Left colon (tissue), 2 donors: ENCODE data around the gene PGS1. TPM values are rescaled to one million over a fixed set of nuclear protein-coding genes. Genes with fewer than 3 reads are reported as not detected.

ENCODE experiments used
- ATAC-seq: fragments of 200-7000 bp; cut with Tn5 transposase; one replicate; pipeline ENCODE4 v1.9.1; 2020; ENCODE audit warnings: mild to moderate bottlenecking, moderate library complexity
- DNase-seq, 2 donors: peaks; one replicate each; pipeline ENCODE4 v3.0.0-alpha.2; 2020
- intact Hi-C, 2 donors: fragments of 100-400 bp; cut with DNase I in 1 of 2; cut with micrococcal nuclease in 1 of 2; formaldehyde crosslinking; loops; one replicate each; pipeline versions ENCODE4 v1.11.2 to v1.14.0; 2022; cut with DNase I, micrococcal nuclease
- total RNA-seq, 2 donors: library from RNA; stranded (reverse); fragmentation: NEBNext Ultra II Directional; extraction: Animal tissue kit (Norgen Biotek cat#: 25700); gene quantifications; one replicate each; pipeline ENCODE4 v1.2.1, GENCODE V29; 2021
- donor health status: DM: no; HTN: no; CAD: no.
- donor health status: DM: yes; HTN: yes; CAD: no.

The PGS1 gene
- total RNA-seq, 2 donors from 2014 or later, result 37.6 to 44.5 TPM

GRCh38 chr17:78377858-78378224 lies 608 bp upstream of the PGS1 start:
- ATAC-seq (peak; percentile 17), DNase-seq (no peak)
- intact Hi-C loops, result no loop called here

- DNase-seq, result no peak
- intact Hi-C loops, result no loop called here
- ATAC-seq, result no peak
Observed at GRCh38 chr17:78379131-78379491, 662 bp downstream of the PGS1 start.

- intact Hi-C loops, result no loop called here
- DNase-seq (no peak), ATAC-seq (no peak)
Observed at GRCh38 chr17:78380370-78380769, 1.9 kb downstream of the PGS1 start.

- ATAC-seq, result peak; percentile 77
- no peak for DNase-seq
- intact Hi-C loops, result no loop called here
Observed at GRCh38 chr17:78381601-78382232, 3.3 kb downstream of the PGS1 start.

GRCh38 chr17:78383725-78384471 lies 5.4 kb downstream of the PGS1 start:
- ATAC-seq (no peak), DNase-seq (peak; percentile 44 to 78)
- intact Hi-C loops, result no loop called here

GRCh38 chr17:78384479-78385175 lies 6.2 kb downstream of the PGS1 start:
- DNase-seq (no peak), ATAC-seq (no peak)
- intact Hi-C loops, result no loop called here

GRCh38 chr17:78387977-78388941 lies 9.8 kb downstream of the PGS1 start:
- DNase-seq, result peak in 1 of 2 donors; percentile 29
- intact Hi-C loops, result no loop called here
- no peak for ATAC-seq

GRCh38 chr17:78390241-78391050 lies 12.0 kb downstream of the PGS1 start:
- ATAC-seq, result no peak

GRCh38 chr17:78391051-78391431 lies 12.6 kb downstream of the PGS1 start:
- DNase-seq (no peak), ATAC-seq (no peak)
- intact Hi-C loops, result no loop called here

More at GRCh38 chr17:78390241-78391050, 12.0 kb downstream of the PGS1 start:
- no peak for DNase-seq
- intact Hi-C loops, result no loop called here

- no peak for DNase-seq
- no peak for ATAC-seq
- intact Hi-C loops, result no loop called here
Observed at GRCh38 chr17:78391843-78392242, 13.4 kb downstream of the PGS1 start.

GRCh38 chr17:78392295-78392694 lies 13.8 kb downstream of the PGS1 start:
- ATAC-seq, result no peak
- intact Hi-C loops, result no loop called here
- no peak for DNase-seq

- no peak for DNase-seq
- intact Hi-C loops, result no loop called here
- no peak for ATAC-seq
Observed at GRCh38 chr17:78393575-78393974, 15.1 kb downstream of the PGS1 start.

- ATAC-seq, result peak; percentile 43
- intact Hi-C loops, result no loop called here
- DNase-seq, result no peak
Observed at GRCh38 chr17:78394209-78394608, 15.8 kb downstream of the PGS1 start.

- DNase-seq, result no peak
- ATAC-seq, result no peak
- intact Hi-C loops, result no loop called here
Observed at GRCh38 chr17:78395155-78395554, 16.7 kb downstream of the PGS1 start.

GRCh38 chr17:78396441-78397337 lies 18.2 kb downstream of the PGS1 start:
- intact Hi-C loops, result no loop called here
- DNase-seq (no peak), ATAC-seq (no peak)

- ATAC-seq (no peak), DNase-seq (no peak)
- intact Hi-C loops, result no loop called here
Observed at GRCh38 chr17:78397681-78398101, 19.2 kb downstream of the PGS1 start.

GRCh38 chr17:78398390-78398789 lies 19.9 kb downstream of the PGS1 start:
- DNase-seq, result no peak
- no peak for ATAC-seq
- intact Hi-C loops, result no loop called here
